Activated naive CD4-positive, alpha-beta T cell treated with anti-CD3 and anti-CD28 coated beads, Interleukin-2, amount 50 U/mL, for 72 hours (primary cell): ENCODE results near the gene ERGIC1. TPM values are rescaled to one million over a fixed set of nuclear protein-coding genes. Genes with fewer than 3 reads are reported as not detected.

Experiments used
- ATAC-seq, 2 donors: fragments of 150-1000 bp; cut with Tn5 transposase; 2 replicates each; pipeline ENCODE4 v1.10.0; 2021; ENCODE audit warnings: mild to moderate bottlenecking in 2 of 2, moderate library complexity in 2 of 2
- DNase-seq, 2 donors: peaks; one replicate each; pipeline ENCODE4 v3.0.0; 2021 to 2022; ENCODE audit warnings: low spot score in 2 of 2
- H3K27ac Mint-ChIP-seq, 2 donors: one replicate each; pipeline ENCODE4 v1.8.0; 2022; ENCODE audit warnings: mild to moderate bottlenecking in 2 of 2, mixed read lengths in 2 of 2
- H3K36me3 Mint-ChIP-seq, 2 donors: one replicate each; pipeline ENCODE4 v1.8.0; 2022; ENCODE audit warnings: mixed read lengths in 2 of 2
- H3K9me3 Mint-ChIP-seq, 2 donors: one replicate each; pipeline ENCODE4 v1.8.0; 2022; ENCODE audit warnings: mixed read lengths in 2 of 2
- total RNA-seq, 2 donors: library from RNA; stranded (reverse); gene quantifications; one replicate each; pipeline ENCODE4 v1.2.3, GENCODE V29; 2022

ERGIC1 gene
- total RNA-seq, 2 donors from 2014 or later: 37.0 to 52.9 TPM

- H3K36me3 Mint-ChIP-seq: no peaks in the 10 kb centered on the region
- H3K9me3 Mint-ChIP-seq: no peaks in the 10 kb centered on the region
- DNase-seq (no peak), ATAC-seq (no peak)
- H3K27ac Mint-ChIP-seq: peak overlapping the region in 1 of 2 donors; percentile 72
These were observed 71.5 kb downstream of the ERGIC1 start for GRCh38 chr5:172905346-172906140.

GRCh38 chr5:172906436-172906835, 72.4 kb downstream of the ERGIC1 start:
- ATAC-seq (peak in 1 of 2 donors; percentile 52), DNase-seq (no peak)
- H3K9me3 Mint-ChIP-seq: no peaks in the 10 kb centered on the region
- H3K27ac Mint-ChIP-seq: no peak overlapping the region
- no peaks in the 10 kb centered on the region for H3K36me3 Mint-ChIP-seq

- DNase-seq (no peak), ATAC-seq (no peak)
- Mint-ChIP-seq H3K9me3 (no peaks in the 10 kb centered on the region), H3K36me3 (no peaks in the 10 kb centered on the region), H3K27ac (no peak overlapping the region)
These were observed 72.8 kb downstream of the ERGIC1 start for GRCh38 chr5:172906888-172907287.

GRCh38 chr5:172907657-172908056, 73.6 kb downstream of the ERGIC1 start:
- ATAC-seq (no peak), DNase-seq (no peak)
- no peaks in the 10 kb centered on the region for H3K9me3 Mint-ChIP-seq
- no peak overlapping the region for H3K27ac Mint-ChIP-seq
- H3K36me3 Mint-ChIP-seq: no peaks in the 10 kb centered on the region

- Mint-ChIP-seq H3K27ac (no peak overlapping the region), H3K9me3 (no peaks in the 10 kb centered on the region), H3K36me3 (no peaks in the 10 kb centered on the region)
- no peak for ATAC-seq
- no peak for DNase-seq
These were observed 74.6 kb downstream of the ERGIC1 start for GRCh38 chr5:172908662-172909061.

- Mint-ChIP-seq H3K9me3 (no peaks in the 10 kb centered on the region), H3K36me3 (no peaks in the 10 kb centered on the region), H3K27ac (no peak overlapping the region)
- no peak for ATAC-seq
- no peak for DNase-seq
These were observed 76.0 kb downstream of the ERGIC1 start for GRCh38 chr5:172909931-172910502.

GRCh38 chr5:172910828-172911627, 77.0 kb downstream of the ERGIC1 start:
- DNase-seq (no peak), ATAC-seq (peak in 1 of 2 donors; percentile 68)
- no peak overlapping the region for H3K27ac Mint-ChIP-seq
- no peaks in the 10 kb centered on the region for H3K36me3 Mint-ChIP-seq
- no peaks in the 10 kb centered on the region for H3K9me3 Mint-ChIP-seq

- Mint-ChIP-seq H3K9me3 (no peaks in the 10 kb centered on the region), H3K27ac (no peak overlapping the region), H3K36me3 (no peaks in the 10 kb centered on the region)
- no peak for ATAC-seq
- DNase-seq: no peak
These were observed 77.5 kb downstream of the ERGIC1 start for GRCh38 chr5:172911628-172911880.

- DNase-seq (no peak), ATAC-seq (no peak)
- Mint-ChIP-seq H3K9me3 (no peaks in the 10 kb centered on the region), H3K36me3 (no peaks in the 10 kb centered on the region), H3K27ac (no peak overlapping the region)
These were observed 77.9 kb downstream of the ERGIC1 start for GRCh38 chr5:172911976-172912375.

- ATAC-seq (no peak), DNase-seq (no peak)
- no peaks in the 10 kb centered on the region for H3K36me3 Mint-ChIP-seq
- no peak overlapping the region for H3K27ac Mint-ChIP-seq
- no peaks in the 10 kb centered on the region for H3K9me3 Mint-ChIP-seq
These were observed 79.2 kb downstream of the ERGIC1 start for GRCh38 chr5:172913117-172913850.

GRCh38 chr5:172915514-172915913, 81.5 kb downstream of the ERGIC1 start:
- H3K27ac Mint-ChIP-seq: peak overlapping the region in 1 of 2 donors; percentile 76
- H3K9me3 Mint-ChIP-seq: no peaks in the 10 kb centered on the region
- H3K36me3 Mint-ChIP-seq: no peaks in the 10 kb centered on the region
- ATAC-seq (no peak), DNase-seq (no peak)

GRCh38 chr5:172918421-172919371, 84.6 kb downstream of the ERGIC1 start:
- peak overlapping the region in 1 of 2 donors; percentile 33 for H3K27ac Mint-ChIP-seq
- no peaks in the 10 kb centered on the region for H3K9me3 Mint-ChIP-seq
- DNase-seq: no peak
- no peaks in the 10 kb centered on the region for H3K36me3 Mint-ChIP-seq
- ATAC-seq: no peak

- Mint-ChIP-seq H3K27ac (no peak overlapping the region), H3K36me3 (no peaks in the 10 kb centered on the region), H3K9me3 (no peaks in the 10 kb centered on the region)
- no peak for DNase-seq
- peak in 1 of 2 donors; percentile 22 for ATAC-seq
These were observed 85.7 kb downstream of the ERGIC1 start for GRCh38 chr5:172919525-172920446.

GRCh38 chr5:172920447-172920849, 86.4 kb downstream of the ERGIC1 start:
- H3K27ac Mint-ChIP-seq: no peak overlapping the region
- DNase-seq (no peak), ATAC-seq (peak in 1 of 2 donors; percentile 31)
- no peaks in the 10 kb centered on the region for H3K9me3 Mint-ChIP-seq
- no peaks in the 10 kb centered on the region for H3K36me3 Mint-ChIP-seq

- no peaks in the 10 kb centered on the region for H3K9me3 Mint-ChIP-seq
- no peak overlapping the region for H3K27ac Mint-ChIP-seq
- ATAC-seq: no peak
- no peak for DNase-seq
- no peaks in the 10 kb centered on the region for H3K36me3 Mint-ChIP-seq
These were observed 86.9 kb downstream of the ERGIC1 start for GRCh38 chr5:172920995-172921394.
